MCF 10A (cell line): Measurements from ENCODE around the gene ITGA11. TPM values are rescaled to one million over a fixed set of nuclear protein-coding genes. Genes with fewer than 3 reads are reported as not detected.
"Not testable (repeated sequence)": the region's sequence is repeated elsewhere in the genome, so short reads cannot be mapped to it uniquely, and the experiment has no call there.

Source experiments
- BruUV-seq: library from RNA; stranded (reverse); fragments of 400-500 nt; replicated peaks from 2 replicates; lab custom pipeline; 2021; lab: Mats Ljungman, UMichigan
- CTCF ChIA-PET: fragments of 300-600 bp; sonication (Branson Sonifier 250); formaldehyde crosslinking; extraction: SDS; loops from one replicate; lab custom pipeline; 2021; ENCODE audit warnings: antibody characterized with exemption, inconsistent platforms; lab: Yijun Ruan, JAX
- POLR2A ChIA-PET: fragments of 300-600, 350-650 bp; sonication (Branson Sonifier 250); formaldehyde crosslinking; extraction: SDS; loops from one replicate; lab custom pipeline; 2020; ENCODE audit warnings: antibody characterized with exemption, inconsistent platforms; lab: Yijun Ruan, JAX
- DNase-seq: peaks from one replicate; pipeline ENCODE4 v3.0.0-alpha.2; 2018; ENCODE audit not compliant: unreplicated experiment
- H3K27ac Mint-ChIP-seq: one replicate; pipeline ENCODE4 v1.8.0; 2022; ENCODE audit warnings: mild to moderate bottlenecking, low read depth, mixed read lengths; ENCODE audit not compliant: unreplicated experiment
- H3K27me3 Mint-ChIP-seq: one replicate; pipeline ENCODE4 v1.8.0; 2022; ENCODE audit warnings: mixed read lengths; ENCODE audit not compliant: insufficient read depth, unreplicated experiment
- H3K36me3 Mint-ChIP-seq: one replicate; pipeline ENCODE4 v1.8.0; 2022; ENCODE audit warnings: mild to moderate bottlenecking, moderate library complexity, mixed read lengths; ENCODE audit not compliant: insufficient read depth, unreplicated experiment
- H3K4me1 Mint-ChIP-seq: one replicate; pipeline ENCODE4 v1.8.0; 2022; ENCODE audit warnings: mixed read lengths; ENCODE audit not compliant: insufficient read depth, unreplicated experiment
- H3K4me3 Mint-ChIP-seq: one replicate; pipeline ENCODE4 v1.8.0; 2022; ENCODE audit warnings: mild to moderate bottlenecking, moderate library complexity, mixed read lengths; ENCODE audit not compliant: unreplicated experiment
- H3K9me3 Mint-ChIP-seq: one replicate; pipeline ENCODE4 v1.8.0; 2022; ENCODE audit warnings: mixed read lengths; ENCODE audit not compliant: unreplicated experiment
- intact Hi-C: fragments of 100-400 bp; cut with micrococcal nuclease; formaldehyde crosslinking; loops from 2 replicates; pipeline ENCODE4 v1.14.1; 2022
- total RNA-seq: library from RNA; stranded (reverse); gene quantifications from 2 replicates; pipeline ENCODE4 v1.2.3, GENCODE V29; 2022
- TF ChIP-seq, protein P1 (sequence below): fragments of 200-600 bp; IDR thresholded peaks from one replicate; pipeline ENCODE4 v1.8.0; 2022; ENCODE audit warnings: antibody characterized with exemption, mild to moderate bottlenecking; ENCODE audit not compliant: unreplicated experiment

ITGA11 gene
- total RNA-seq, 1 experiment from 2014 or later = 0.19 TPM

DNA sequence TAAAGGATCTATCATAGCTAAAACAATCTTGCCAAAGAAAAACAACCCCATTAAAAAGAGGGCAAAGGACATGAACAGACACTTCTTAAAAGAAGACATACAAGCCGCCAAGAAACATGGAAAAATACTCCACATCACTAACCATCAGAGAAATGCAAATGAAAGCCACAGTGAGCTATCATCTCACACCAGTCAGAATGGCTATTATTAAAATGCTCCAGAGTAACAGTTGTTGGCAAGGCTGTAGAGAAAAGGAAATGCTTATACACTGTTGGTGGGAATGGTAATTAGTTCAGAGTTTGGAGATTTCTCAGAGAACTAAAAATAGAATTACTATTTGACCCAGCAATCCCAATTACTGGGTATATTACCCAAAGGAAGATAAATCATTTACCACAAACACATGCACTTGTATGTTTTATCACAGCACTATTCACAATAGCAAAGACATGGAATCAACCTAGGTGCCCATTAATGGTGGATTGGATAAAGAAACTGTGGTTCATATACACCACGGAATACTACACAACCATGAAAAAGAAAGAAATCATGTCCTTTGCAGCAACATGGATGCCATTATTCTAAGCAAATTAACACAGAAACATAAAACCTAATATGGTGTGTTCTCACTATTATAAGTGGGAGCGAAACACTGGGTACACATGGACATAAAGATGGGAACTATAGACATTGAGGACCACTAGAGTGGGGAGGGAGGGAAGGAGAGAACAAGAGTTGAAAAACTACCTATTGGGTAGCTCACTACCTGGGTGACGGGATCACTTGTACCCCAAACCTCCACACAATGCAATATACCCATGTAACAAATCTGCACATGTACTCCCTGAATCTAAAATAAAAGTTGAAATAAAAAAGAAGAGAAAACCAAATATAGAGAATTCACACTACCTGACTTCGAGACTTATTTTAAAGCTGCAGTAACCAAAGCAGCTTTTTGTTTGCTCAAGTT lies 32.6 kb downstream of the ITGA11 start:
- Mint-ChIP-seq H3K4me3 (no peak overlapping the region), H3K36me3 (no peaks in the 10 kb centered on the region), H3K4me1 (peaks cover 7% of the 10 kb centered on the region), H3K27me3 (peaks cover 10% of the 10 kb centered on the region), H3K9me3 (peaks cover 19% of the 10 kb centered on the region), H3K27ac (no peak overlapping the region)
- POLR2A ChIA-PET = no interaction called here
- DNase-seq = no peak
- CTCF ChIA-PET = no interaction called here
- intact Hi-C loops = no loop called here
- TF ChIP-seq, protein P1, sequence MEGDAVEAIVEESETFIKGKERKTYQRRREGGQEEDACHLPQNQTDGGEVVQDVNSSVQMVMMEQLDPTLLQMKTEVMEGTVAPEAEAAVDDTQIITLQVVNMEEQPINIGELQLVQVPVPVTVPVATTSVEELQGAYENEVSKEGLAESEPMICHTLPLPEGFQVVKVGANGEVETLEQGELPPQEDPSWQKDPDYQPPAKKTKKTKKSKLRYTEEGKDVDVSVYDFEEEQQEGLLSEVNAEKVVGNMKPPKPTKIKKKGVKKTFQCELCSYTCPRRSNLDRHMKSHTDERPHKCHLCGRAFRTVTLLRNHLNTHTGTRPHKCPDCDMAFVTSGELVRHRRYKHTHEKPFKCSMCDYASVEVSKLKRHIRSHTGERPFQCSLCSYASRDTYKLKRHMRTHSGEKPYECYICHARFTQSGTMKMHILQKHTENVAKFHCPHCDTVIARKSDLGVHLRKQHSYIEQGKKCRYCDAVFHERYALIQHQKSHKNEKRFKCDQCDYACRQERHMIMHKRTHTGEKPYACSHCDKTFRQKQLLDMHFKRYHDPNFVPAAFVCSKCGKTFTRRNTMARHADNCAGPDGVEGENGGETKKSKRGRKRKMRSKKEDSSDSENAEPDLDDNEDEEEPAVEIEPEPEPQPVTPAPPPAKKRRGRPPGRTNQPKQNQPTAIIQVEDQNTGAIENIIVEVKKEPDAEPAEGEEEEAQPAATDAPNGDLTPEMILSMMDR = no peak
- no TSS peak for BruUV-seq

DNA sequence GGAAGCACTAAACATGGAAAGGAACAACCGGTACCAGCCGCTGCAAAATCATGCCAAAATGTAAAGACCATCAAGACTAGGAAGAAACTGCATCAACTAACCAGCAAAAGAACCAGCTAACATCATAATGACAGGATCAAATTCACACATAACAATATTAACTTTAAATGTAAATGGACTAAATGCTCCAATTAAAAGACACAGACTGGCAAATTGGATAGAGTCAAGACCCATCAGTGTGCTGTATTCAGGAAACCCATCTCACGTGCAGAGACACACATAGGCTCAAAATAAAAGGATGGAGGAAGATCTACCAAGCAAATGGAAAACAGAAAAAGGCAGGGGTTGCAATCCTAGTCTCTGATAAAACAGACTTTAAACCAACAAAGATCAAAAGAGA lies 34.0 kb downstream of the ITGA11 start:
- not testable (repeated sequence) for BruUV-seq

DNA sequence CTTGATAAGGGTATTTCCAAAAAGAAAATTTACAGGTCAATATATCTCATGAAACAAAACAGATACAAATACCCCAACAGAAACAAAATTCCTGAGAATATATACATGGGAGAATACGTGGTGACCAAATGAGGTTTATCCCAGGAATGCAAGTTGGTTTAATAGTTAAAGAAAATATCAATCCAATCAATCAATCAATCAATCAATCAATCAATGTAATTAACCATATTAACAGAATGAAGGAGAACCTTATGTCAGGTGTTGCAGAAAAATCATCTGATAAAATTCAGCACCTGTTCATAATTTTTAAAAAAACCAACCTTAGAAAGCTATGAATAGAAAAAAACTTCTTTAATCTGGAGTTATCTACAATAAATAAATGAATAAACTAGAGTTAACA lies 35.9 kb downstream of the ITGA11 start:
- TF ChIP-seq, protein P1 = no peak
- intact Hi-C loops = no loop called here
- H3K27me3 Mint-ChIP-seq = peaks cover 12% of the 10 kb centered on the region
- no TSS peak for BruUV-seq
- peaks cover 13% of the 10 kb centered on the region for H3K9me3 Mint-ChIP-seq
- no peak for DNase-seq
- CTCF ChIA-PET = no interaction called here
- no peak overlapping the region for H3K27ac Mint-ChIP-seq
- no peaks in the 10 kb centered on the region for H3K36me3 Mint-ChIP-seq
- H3K4me1 Mint-ChIP-seq = peaks cover 7% of the 10 kb centered on the region
- POLR2A ChIA-PET = no interaction called here
- no peak overlapping the region for H3K4me3 Mint-ChIP-seq

More for the DNA sequence above, 34.0 kb downstream of the ITGA11 start:
- H3K4me3 Mint-ChIP-seq, H3K4me1 Mint-ChIP-seq, intact Hi-C loops, H3K27ac Mint-ChIP-seq, H3K36me3 Mint-ChIP-seq, DNase-seq, CTCF ChIA-PET, POLR2A ChIA-PET: not testable (repeated sequence)
- Mint-ChIP-seq H3K9me3 (peaks cover 13% of the 10 kb centered on the region), H3K27me3 (peaks cover 12% of the 10 kb centered on the region)

DNA sequence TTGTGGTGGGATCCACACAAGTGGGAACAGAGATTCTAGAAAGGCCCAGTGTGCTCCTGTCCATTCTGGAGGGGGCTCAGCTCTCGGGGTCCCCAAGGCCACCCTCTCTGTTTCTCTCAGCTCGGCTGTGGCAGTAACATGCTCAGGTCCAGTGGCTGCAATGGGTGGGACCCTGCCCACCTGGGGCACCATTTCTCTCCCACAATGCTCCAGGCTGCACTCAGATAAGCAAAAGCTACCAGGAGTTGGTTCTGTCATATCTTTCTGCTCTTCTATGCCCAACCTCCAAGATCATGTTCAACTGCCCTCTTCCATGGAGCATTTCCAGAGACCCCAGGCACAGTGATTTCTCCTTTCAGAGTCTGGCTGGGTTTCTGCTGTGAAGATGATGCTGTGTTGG lies 40.8 kb downstream of the ITGA11 start:
- no TSS peak for BruUV-seq
- Mint-ChIP-seq H3K4me3 (no peak overlapping the region), H3K27ac (no peak overlapping the region), H3K4me1 (peaks cover 12% of the 10 kb centered on the region), H3K27me3 (peaks cover 12% of the 10 kb centered on the region), H3K9me3 (peaks cover 13% of the 10 kb centered on the region), H3K36me3 (no peaks in the 10 kb centered on the region)
- TF ChIP-seq, protein P1 = no peak
- CTCF ChIA-PET = interaction anchor here (2.5 kb wide), 1 partner anchor 84 kb away, joined by 9 read pairs; no protein-coding TSS in a partner anchor
- POLR2A ChIA-PET = no interaction called here
- DNase-seq = no peak
- intact Hi-C loops = no loop called here
